ENCODE results near the gene NAXE.
"Not testable (repeated sequence)": the region's sequence is repeated elsewhere in the genome, so short reads cannot be mapped to it uniquely, and the experiment has no call there.

Gene NAXE

DNA sequence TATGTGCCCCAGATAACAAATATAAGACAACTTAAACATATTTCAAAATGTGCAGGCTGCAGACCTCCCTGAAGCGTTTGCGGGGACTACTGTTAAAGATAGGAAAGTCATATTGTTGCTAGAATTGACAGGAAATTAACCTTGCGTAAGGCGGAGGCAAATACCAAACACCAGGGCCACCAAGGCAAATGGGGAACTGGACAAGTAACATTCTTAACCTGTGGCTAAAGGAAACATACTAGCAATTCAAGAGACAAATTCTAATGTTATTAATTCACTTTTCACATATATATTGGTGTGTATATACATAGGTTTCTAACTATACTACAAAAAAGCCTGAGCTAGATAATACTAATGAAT lies 34.5 kb downstream of the NAXE start:
- no peaks in the 10 kb centered on the region for H3K79me1 ChIP-seq (ENCODE audit: low read depth, low read length)
- WGBS, 2 donors (ENCODE audit: extremely low coverage in 2 of 2, insufficient read length in 2 of 2, insufficient replicate concordance in 1 of 2), result no CpG with 5 or more reads among the region's 4 CpGs
- H3K4me3 ChIP-seq (ENCODE audit: low read length in 2 of 2), result no peak overlapping the region

DNA sequence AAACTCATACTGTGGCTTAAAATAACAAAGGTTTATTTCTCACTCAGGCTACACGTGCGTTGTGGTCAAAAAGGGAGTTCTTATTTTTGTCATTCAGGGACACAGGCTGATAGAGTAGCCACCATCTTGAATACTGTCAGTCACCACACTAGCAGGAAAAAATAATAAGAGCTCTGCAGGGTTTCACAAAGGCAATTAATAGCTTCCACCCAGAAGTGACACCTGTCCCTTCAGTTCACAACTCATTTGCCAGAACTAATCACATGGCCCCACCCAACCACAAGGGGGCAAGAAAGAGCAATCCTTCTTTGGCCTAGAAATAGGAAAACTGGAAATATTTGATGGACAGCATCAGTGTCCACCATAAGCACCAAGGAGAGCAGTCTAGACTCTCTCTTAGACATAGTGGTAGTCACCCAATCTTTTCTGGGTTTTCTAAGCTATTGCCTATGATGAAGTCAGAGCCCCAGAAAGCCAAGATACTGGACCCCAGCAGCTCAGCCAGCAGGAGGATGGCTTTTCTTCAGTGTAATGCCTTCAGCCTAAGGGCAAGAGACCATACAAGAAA lies 35.8 kb downstream of the NAXE start:
- Histone ChIP-seq H3K27ac (replicated peaks; ENCODE audit: low read length) (no peak overlapping the region), H3K9ac (ENCODE audit: low read depth, low read length, poor library complexity) (no peak overlapping the region), H2AK5ac (ENCODE audit: low read depth, low read length) (no peak overlapping the region), H3K4me3 (ENCODE audit: low read length in 2 of 2) (no peak overlapping the region), H3K14ac (ENCODE audit: low read length) (no peak overlapping the region), H3K18ac (ENCODE audit: low read length) (no peak overlapping the region), H4K91ac (ENCODE audit: low read depth, low read length, poor library complexity) (no peak overlapping the region), H3K9me3 (replicated peaks in 1 of 2; ENCODE audit: control insufficient read depth in 2 of 2, insufficient read depth in 1 of 2, low read depth in 1 of 2, low read length in 2 of 2) (peaks cover 0 to 4% of the 10 kb centered on the region in 2 donors), H3K23ac (ENCODE audit: low read depth, low read length, poor library complexity) (no peak overlapping the region), H3K4me1 (ENCODE audit: control insufficient read depth in 2 of 2, insufficient read depth in 1 of 2, low read depth in 1 of 2, low read length in 2 of 2) (peaks cover 6% of the 10 kb centered on the region in 2 donors), H3K4ac (ENCODE audit: low read length) (no peak overlapping the region), H2BK5ac (ENCODE audit: low read length) (no peak overlapping the region), H3K79me1 (ENCODE audit: low read depth, low read length) (no peaks in the 10 kb centered on the region), H3K27me3 (ENCODE audit: control insufficient read depth in 3 of 3, insufficient read depth in 3 of 3, low read depth in 1 of 3, low read length in 3 of 3) (peaks cover 23 to 55% (median 37%) of the 10 kb centered on the region in 3 experiments), H4K8ac (ENCODE audit: low read depth, low read length) (no peak overlapping the region), H2BK120ac (ENCODE audit: low read depth, low read length) (no peak overlapping the region), H2BK12ac (ENCODE audit: low read length) (no peak overlapping the region), H3K36me3 (replicated peaks in 1 of 2; ENCODE audit: control insufficient read depth in 2 of 2, insufficient read depth in 2 of 2, low read length in 2 of 2) (no peaks in the 10 kb centered on the region), H2BK15ac (ENCODE audit: low read length) (no peak overlapping the region), H3K4me2 (ENCODE audit: insufficient read depth, low read length, poor library complexity, severe bottlenecking) (no peak overlapping the region), H2AFZ (ENCODE audit: low read length) (no peak overlapping the region)
- no CpG with 5 or more reads among the region's 2 CpGs for WGBS, 2 donors (ENCODE audit: extremely low coverage in 2 of 2, insufficient read length in 2 of 2, insufficient replicate concordance in 1 of 2)
- DNase-seq (ENCODE audit: low spot score), result no peak

More for the DNA sequence above, 34.5 kb downstream of the NAXE start:
- Histone ChIP-seq H2AFZ (ENCODE audit: low read length) (no peak overlapping the region), H2AK5ac (ENCODE audit: low read depth, low read length) (no peak overlapping the region), H3K36me3 (replicated peaks in 1 of 2; ENCODE audit: control insufficient read depth in 2 of 2, insufficient read depth in 2 of 2, low read length in 2 of 2) (no peaks in the 10 kb centered on the region), H3K9ac (ENCODE audit: low read depth, low read length, poor library complexity) (no peak overlapping the region), H3K27ac (replicated peaks; ENCODE audit: low read length) (no peak overlapping the region), H3K4me2 (ENCODE audit: insufficient read depth, low read length, poor library complexity, severe bottlenecking) (no peak overlapping the region), H3K4me1 (ENCODE audit: control insufficient read depth in 2 of 2, insufficient read depth in 1 of 2, low read depth in 1 of 2, low read length in 2 of 2) (peaks cover 6% of the 10 kb centered on the region in 2 donors), H2BK12ac (ENCODE audit: low read length) (no peak overlapping the region), H4K91ac (ENCODE audit: low read depth, low read length, poor library complexity) (no peak overlapping the region), H3K4ac (ENCODE audit: low read length) (no peak overlapping the region), H3K23ac (ENCODE audit: low read depth, low read length, poor library complexity) (no peak overlapping the region), H3K14ac (ENCODE audit: low read length) (no peak overlapping the region), H4K8ac (ENCODE audit: low read depth, low read length) (no peak overlapping the region), H2BK120ac (ENCODE audit: low read depth, low read length) (no peak overlapping the region), H3K27me3 (ENCODE audit: control insufficient read depth in 3 of 3, insufficient read depth in 3 of 3, low read depth in 1 of 3, low read length in 3 of 3) (peaks cover 23 to 56% (median 43%) of the 10 kb centered on the region in 3 experiments), H3K9me3 (replicated peaks in 1 of 2; ENCODE audit: control insufficient read depth in 2 of 2, insufficient read depth in 1 of 2, low read depth in 1 of 2, low read length in 2 of 2) (peaks cover 0 to 4% of the 10 kb centered on the region in 2 donors), H3K18ac (ENCODE audit: low read length) (no peak overlapping the region), H2BK5ac (ENCODE audit: low read length) (no peak overlapping the region), H2BK15ac (ENCODE audit: low read length) (no peak overlapping the region)
- no peak for DNase-seq (ENCODE audit: low spot score)

GRCh38 chr1:156629823-156630449 lies 38.4 kb downstream of the NAXE start:
- H2AK5ac ChIP-seq (ENCODE audit: low read depth, low read length), result no peak overlapping the region
- no peak for DNase-seq (ENCODE audit: low spot score)
- H3K79me1 ChIP-seq (ENCODE audit: low read depth, low read length), result no peaks in the 10 kb centered on the region
- no peak overlapping the region for H2BK12ac ChIP-seq (ENCODE audit: low read length)
- no peak overlapping the region for H2AFZ ChIP-seq (ENCODE audit: low read length)
- no peaks in the 10 kb centered on the region for H3K36me3 ChIP-seq (replicated peaks in 1 of 2; ENCODE audit: control insufficient read depth in 2 of 2, insufficient read depth in 2 of 2, low read length in 2 of 2)
- peaks cover 8 to 51% (median 12%) of the 10 kb centered on the region in 3 experiments for H3K27me3 ChIP-seq (ENCODE audit: control insufficient read depth in 3 of 3, insufficient read depth in 3 of 3, low read depth in 1 of 3, low read length in 3 of 3)
- H2BK5ac ChIP-seq (ENCODE audit: low read length), result no peak overlapping the region
- no peak overlapping the region for H4K8ac ChIP-seq (ENCODE audit: low read depth, low read length)
- no peak overlapping the region for H3K4me2 ChIP-seq (ENCODE audit: insufficient read depth, low read length, poor library complexity, severe bottlenecking)
- no peak overlapping the region for H3K4ac ChIP-seq (ENCODE audit: low read length)
- H3K9ac ChIP-seq (ENCODE audit: low read depth, low read length, poor library complexity), result no peak overlapping the region
- no peak overlapping the region for H3K23ac ChIP-seq (ENCODE audit: low read depth, low read length, poor library complexity)
- peaks cover 3 to 5% of the 10 kb centered on the region in 2 donors for H3K4me1 ChIP-seq (ENCODE audit: control insufficient read depth in 2 of 2, insufficient read depth in 1 of 2, low read depth in 1 of 2, low read length in 2 of 2)
- H3K27ac ChIP-seq (replicated peaks; ENCODE audit: low read length), result no peak overlapping the region
- no peak overlapping the region for H3K4me3 ChIP-seq (ENCODE audit: low read length in 2 of 2)
- H2BK120ac ChIP-seq (ENCODE audit: low read depth, low read length), result no peak overlapping the region
- no CpG with 5 or more reads among the region's 8 CpGs for WGBS, 2 donors (ENCODE audit: extremely low coverage in 2 of 2, insufficient read length in 2 of 2, insufficient replicate concordance in 1 of 2)
- no peak overlapping the region for H3K18ac ChIP-seq (ENCODE audit: low read length)
- no peak overlapping the region for H4K91ac ChIP-seq (ENCODE audit: low read depth, low read length, poor library complexity)
- no peak overlapping the region for H3K14ac ChIP-seq (ENCODE audit: low read length)
- H3K9me3 ChIP-seq (replicated peaks in 1 of 2; ENCODE audit: control insufficient read depth in 2 of 2, insufficient read depth in 1 of 2, low read depth in 1 of 2, low read length in 2 of 2), result no peaks in the 10 kb centered on the region
- H2BK15ac ChIP-seq (ENCODE audit: low read length), result no peak overlapping the region

DNA sequence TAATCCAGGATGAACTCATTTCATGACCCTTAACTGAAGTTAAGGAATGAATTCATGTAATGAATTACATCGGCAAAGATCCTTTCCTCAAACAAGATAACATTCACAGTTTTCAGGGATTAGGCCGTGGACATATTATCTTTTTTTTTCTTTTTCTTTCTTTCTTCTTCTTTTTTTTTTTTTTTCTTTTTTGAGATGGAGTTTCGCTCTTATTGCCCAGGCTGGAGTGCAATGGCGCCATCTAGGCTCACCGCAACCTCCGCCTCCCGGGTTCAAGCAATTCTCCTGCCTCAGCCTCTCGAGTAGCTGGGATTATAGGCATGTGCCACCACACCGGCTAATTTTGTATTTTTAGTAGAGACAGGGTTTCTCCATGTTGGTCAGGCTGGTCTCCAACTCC lies 39.6 kb downstream of the NAXE start:
- not testable (repeated sequence) for H3K36me3 ChIP-seq (replicated peaks in 1 of 2; ENCODE audit: control insufficient read depth in 2 of 2, insufficient read depth in 2 of 2, low read length in 2 of 2); H3K14ac ChIP-seq (ENCODE audit: low read length); H2AFZ ChIP-seq (ENCODE audit: low read length); H3K4me2 ChIP-seq (ENCODE audit: insufficient read depth, low read length, poor library complexity, severe bottlenecking); H2BK120ac ChIP-seq (ENCODE audit: low read depth, low read length); H3K4ac ChIP-seq (ENCODE audit: low read length); H3K9me3 ChIP-seq (replicated peaks in 1 of 2; ENCODE audit: control insufficient read depth in 2 of 2, insufficient read depth in 1 of 2, low read depth in 1 of 2, low read length in 2 of 2); H3K23ac ChIP-seq (ENCODE audit: low read depth, low read length, poor library complexity); H3K27ac ChIP-seq (replicated peaks; ENCODE audit: low read length); H3K4me3 ChIP-seq (ENCODE audit: low read length in 2 of 2); H3K4me1 ChIP-seq (ENCODE audit: control insufficient read depth in 2 of 2, insufficient read depth in 1 of 2, low read depth in 1 of 2, low read length in 2 of 2); H3K18ac ChIP-seq (ENCODE audit: low read length); H3K9ac ChIP-seq (ENCODE audit: low read depth, low read length, poor library complexity); H2BK5ac ChIP-seq (ENCODE audit: low read length); H2BK15ac ChIP-seq (ENCODE audit: low read length); H4K8ac ChIP-seq (ENCODE audit: low read depth, low read length); H2BK12ac ChIP-seq (ENCODE audit: low read length); H3K79me1 ChIP-seq (ENCODE audit: low read depth, low read length); DNase-seq (ENCODE audit: low spot score); H2AK5ac ChIP-seq (ENCODE audit: low read depth, low read length); H4K91ac ChIP-seq (ENCODE audit: low read depth, low read length, poor library complexity)
- WGBS, 2 donors (ENCODE audit: extremely low coverage in 2 of 2, insufficient read length in 2 of 2, insufficient replicate concordance in 1 of 2), result no CpG with 5 or more reads among the region's 9 CpGs
- peaks cover 0 to 47% (median 1%) of the 10 kb centered on the region in 3 experiments for H3K27me3 ChIP-seq (ENCODE audit: control insufficient read depth in 3 of 3, insufficient read depth in 3 of 3, low read depth in 1 of 3, low read length in 3 of 3)

Measured in neuronal stem cell (in vitro differentiated cells).